Stimulated activated CD8-positive, alpha-beta memory T cell treated with anti-CD3 and anti-CD28 coated beads, Interleukin-12 subunit alpha, Interleukin-12 subunit beta, amount 100 ng/mL, for 1 hour (primary cell): ENCODE results near the gene COA5.

Experiments
- DNase-seq: peaks from one replicate; pipeline ENCODE4 v3.0.0-alpha.2; 2020; ENCODE audit warnings: low read depth

The COA5 gene

DNA sequence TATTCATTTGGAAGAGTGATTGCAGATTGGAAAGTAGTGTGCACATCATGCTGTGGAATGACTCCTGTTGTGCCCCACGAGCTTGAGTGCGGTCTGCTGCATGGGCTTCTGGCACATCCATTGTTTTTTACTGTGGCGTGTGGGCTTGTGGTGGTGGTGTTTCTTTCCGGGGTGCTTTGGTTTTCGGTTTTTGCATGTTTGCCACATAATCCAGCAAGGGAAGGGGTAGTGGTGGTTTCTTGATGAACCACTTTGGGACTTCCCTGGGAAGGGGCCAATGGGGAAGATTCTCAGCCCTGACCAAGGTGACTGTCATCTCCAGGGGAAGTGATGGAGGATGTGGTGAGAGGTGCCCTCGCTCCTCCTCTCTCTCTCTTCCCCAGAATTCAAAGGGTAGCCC, 57.0 kb downstream of the COA5 start:
- DNase-seq: no peak

DNA sequence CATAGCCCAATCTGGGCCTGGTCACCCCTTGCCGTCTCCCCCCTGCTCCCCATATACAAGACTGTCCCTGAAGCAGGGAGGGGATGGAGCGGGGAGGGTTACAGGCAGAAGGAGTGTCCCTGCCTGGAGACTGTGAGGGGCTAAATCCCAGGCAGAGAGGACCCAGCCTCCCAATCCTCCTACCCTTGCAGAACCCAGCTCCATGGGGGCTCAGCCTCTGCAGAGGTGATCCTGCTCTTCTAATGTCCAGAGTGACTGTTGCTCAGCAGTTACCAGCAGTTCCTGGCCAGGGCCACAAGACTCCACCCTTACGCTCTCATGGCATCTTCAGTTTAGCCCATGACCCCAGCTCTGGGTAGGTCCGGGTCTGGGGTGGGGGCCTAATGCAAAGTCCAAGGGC, 58.1 kb downstream of the COA5 start:
- no peak for DNase-seq
